Ovary (tissue), 3 donors: ENCODE results near the gene PRR19.

Experiments used
- EP300 ChIP-seq: sonication (generic); formaldehyde crosslinking; IDR thresholded peaks from one replicate; pipeline ENCODE4 v1.6.1; 2017; ENCODE audit warnings: antibody characterized with exemption
- POLR2A ChIP-seq: fragments of 450-650 bp; IDR thresholded peaks from one replicate; pipeline ENCODE4 v1.6.1; 2017; ENCODE audit warnings: antibody characterized with exemption, mild to moderate bottlenecking, moderate library complexity
- TF ChIP-seq, protein P1 (sequence below), 3 donors: fragments of 450-650 bp in 2 of 3; fragments of 200-600 bp in 1 of 3; IDR thresholded peaks; one replicate each; pipeline versions ENCODE4 v1.5.1 to v1.8.0; 2016 to 2022; ENCODE audit warnings: antibody characterized with exemption in 3 of 3, mild to moderate bottlenecking in 1 of 3
- donor health status: DM: no; HTN: no; CAD: no.

DNA sequence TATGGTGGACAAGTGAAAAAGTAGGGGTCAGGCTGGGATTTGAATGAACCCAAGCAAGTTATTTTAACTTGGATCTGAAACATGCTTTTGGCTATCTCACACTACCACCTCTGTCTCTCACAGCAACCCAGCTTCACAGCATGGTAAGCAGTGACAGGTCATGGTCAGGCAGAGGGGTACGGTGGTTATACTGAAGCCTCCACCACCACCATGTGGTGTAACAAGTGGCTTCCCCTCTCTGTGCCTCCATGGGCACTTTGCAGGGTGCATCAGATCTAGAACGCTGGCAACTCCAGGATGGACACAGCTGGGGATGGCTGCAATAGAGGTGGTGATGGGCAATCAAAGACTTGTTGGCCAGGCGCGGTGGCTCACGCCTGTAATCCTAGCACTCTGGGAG, 10.4 kb downstream of the PRR19 start:
- TF ChIP-seq POLR2A (no peak), EP300 (no peak)
- TF ChIP-seq, protein P1, sequence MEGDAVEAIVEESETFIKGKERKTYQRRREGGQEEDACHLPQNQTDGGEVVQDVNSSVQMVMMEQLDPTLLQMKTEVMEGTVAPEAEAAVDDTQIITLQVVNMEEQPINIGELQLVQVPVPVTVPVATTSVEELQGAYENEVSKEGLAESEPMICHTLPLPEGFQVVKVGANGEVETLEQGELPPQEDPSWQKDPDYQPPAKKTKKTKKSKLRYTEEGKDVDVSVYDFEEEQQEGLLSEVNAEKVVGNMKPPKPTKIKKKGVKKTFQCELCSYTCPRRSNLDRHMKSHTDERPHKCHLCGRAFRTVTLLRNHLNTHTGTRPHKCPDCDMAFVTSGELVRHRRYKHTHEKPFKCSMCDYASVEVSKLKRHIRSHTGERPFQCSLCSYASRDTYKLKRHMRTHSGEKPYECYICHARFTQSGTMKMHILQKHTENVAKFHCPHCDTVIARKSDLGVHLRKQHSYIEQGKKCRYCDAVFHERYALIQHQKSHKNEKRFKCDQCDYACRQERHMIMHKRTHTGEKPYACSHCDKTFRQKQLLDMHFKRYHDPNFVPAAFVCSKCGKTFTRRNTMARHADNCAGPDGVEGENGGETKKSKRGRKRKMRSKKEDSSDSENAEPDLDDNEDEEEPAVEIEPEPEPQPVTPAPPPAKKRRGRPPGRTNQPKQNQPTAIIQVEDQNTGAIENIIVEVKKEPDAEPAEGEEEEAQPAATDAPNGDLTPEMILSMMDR (IDR thresholded peaks at IDR 0.05) = no peak
